ENCODE data around the gene DPH7.
"Not testable (repeated sequence)": the region's sequence is repeated elsewhere in the genome, so short reads cannot be mapped to it uniquely, and the experiment has no call there.

DNA sequence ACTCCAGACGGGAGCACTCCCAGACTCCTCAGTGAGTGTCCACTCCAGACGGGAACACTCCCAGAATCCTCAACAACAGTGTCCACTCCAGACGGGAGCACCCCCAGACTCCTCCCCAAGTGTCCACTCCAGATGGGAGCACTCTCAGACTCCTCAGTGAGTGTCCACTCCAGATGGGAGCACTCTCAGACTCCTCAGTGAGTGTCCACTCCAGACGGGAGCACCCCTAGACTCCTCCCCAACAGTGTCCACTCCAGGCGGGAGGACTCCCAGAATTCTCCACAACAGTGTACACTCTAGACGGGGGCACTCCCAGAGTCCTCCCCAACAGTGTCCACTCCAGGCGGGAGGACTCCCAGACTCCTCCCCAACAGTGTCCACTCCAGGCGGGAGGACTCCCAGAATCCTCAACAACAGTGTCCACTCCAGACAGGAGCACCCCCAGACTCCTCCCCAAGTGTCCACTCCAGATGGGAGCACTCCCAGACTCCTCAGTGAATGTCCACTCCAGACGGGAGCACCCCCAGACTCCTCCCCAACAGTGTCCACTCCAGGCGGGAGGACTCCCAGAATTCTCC lies 45.7 kb downstream of the DPH7 start:
- TF ChIP-seq, protein P1, sequence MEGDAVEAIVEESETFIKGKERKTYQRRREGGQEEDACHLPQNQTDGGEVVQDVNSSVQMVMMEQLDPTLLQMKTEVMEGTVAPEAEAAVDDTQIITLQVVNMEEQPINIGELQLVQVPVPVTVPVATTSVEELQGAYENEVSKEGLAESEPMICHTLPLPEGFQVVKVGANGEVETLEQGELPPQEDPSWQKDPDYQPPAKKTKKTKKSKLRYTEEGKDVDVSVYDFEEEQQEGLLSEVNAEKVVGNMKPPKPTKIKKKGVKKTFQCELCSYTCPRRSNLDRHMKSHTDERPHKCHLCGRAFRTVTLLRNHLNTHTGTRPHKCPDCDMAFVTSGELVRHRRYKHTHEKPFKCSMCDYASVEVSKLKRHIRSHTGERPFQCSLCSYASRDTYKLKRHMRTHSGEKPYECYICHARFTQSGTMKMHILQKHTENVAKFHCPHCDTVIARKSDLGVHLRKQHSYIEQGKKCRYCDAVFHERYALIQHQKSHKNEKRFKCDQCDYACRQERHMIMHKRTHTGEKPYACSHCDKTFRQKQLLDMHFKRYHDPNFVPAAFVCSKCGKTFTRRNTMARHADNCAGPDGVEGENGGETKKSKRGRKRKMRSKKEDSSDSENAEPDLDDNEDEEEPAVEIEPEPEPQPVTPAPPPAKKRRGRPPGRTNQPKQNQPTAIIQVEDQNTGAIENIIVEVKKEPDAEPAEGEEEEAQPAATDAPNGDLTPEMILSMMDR (IDR thresholded peaks at IDR 0.05) = not testable (repeated sequence)
- TF ChIP-seq POLR2A (IDR thresholded peaks at IDR 0.05) = not testable (repeated sequence)
